SK-N-SH (cell line): ENCODE data around the gene PRUNE1. TPM values are rescaled to one million over a fixed set of nuclear protein-coding genes. Genes with fewer than 3 reads are reported as not detected.

Experiments used
- CTCF ChIA-PET: fragments of 300-600, 350-600 bp; formaldehyde crosslinking; extraction: SDS; loops from one replicate; lab custom pipeline; 2021; lab: Yijun Ruan, JAX
- POLR2A ChIA-PET: fragments of 350-600 bp; sonication (Branson Sonifier 250); formaldehyde crosslinking; extraction: SDS; loops from one replicate; lab custom pipeline; 2020; ENCODE audit warnings: antibody characterized with exemption, inconsistent platforms; lab: Yijun Ruan, JAX
- DNase-seq: peaks from one replicate; pipeline ENCODE4 v3.0.0; 2012
- H2AFZ ChIP-seq: fragments of 200-600 bp; sonication (generic); 2 replicates; pipeline ENCODE4 v1.8.1; 2016; ENCODE audit warnings: antibody characterized with exemption, mild to moderate bottlenecking, low read depth
- H3F3A ChIP-seq: fragments of 200-600 bp; sonication (generic); replicated peaks from 2 replicates; pipeline ENCODE3; 2016; ENCODE audit warnings: antibody characterized with exemption, mild to moderate bottlenecking; ENCODE audit not compliant: insufficient read depth
- H3K27ac ChIP-seq, 2 experiments: fragments of 200-500 bp in 1 of 2; fragments of 200-600 bp in 1 of 2; sonication (Bioruptor generic) in 1 of 2; sonication (generic), shearing (Covaris generic) in 1 of 2; 2 replicates each; pipeline versions ENCODE4 v1.5.1 to v1.6.1; 2014 to 2016; ENCODE audit warnings: low read depth in 2 of 2, inconsistent platforms in 1 of 2, low read length in 1 of 2, mild to moderate bottlenecking in 1 of 2, mixed read lengths in 1 of 2
- H3K27me3 ChIP-seq: fragments of 200-600 bp; sonication (generic), shearing (Covaris generic); 2 replicates; pipeline ENCODE4 v1.6.1; 2016; ENCODE audit warnings: mixed run types; ENCODE audit not compliant: insufficient read depth
- H3K36me3 ChIP-seq, 2 experiments: fragments of 200-500 bp in 1 of 2; fragments of 200-600 bp in 1 of 2; sonication (Bioruptor generic) in 1 of 2; sonication (generic) in 1 of 2; replicated peaks in 1 of 2; 2 replicates each; pipeline versions ENCODE3 to v1.5.1; 2014 to 2016; ENCODE audit warnings: low read length in 1 of 2, mild to moderate bottlenecking in 1 of 2; ENCODE audit not compliant: insufficient read depth in 2 of 2, control insufficient read depth in 1 of 2
- H3K4me1 ChIP-seq, 2 experiments: fragments of 200-500 bp in 1 of 2; fragments of 200-600 bp in 1 of 2; sonication (Bioruptor generic) in 1 of 2; sonication (generic), shearing (Covaris generic) in 1 of 2; 2 replicates each; pipeline versions ENCODE4 v1.5.1 to v1.6.1; 2014 to 2016; ENCODE audit warnings: low read depth in 1 of 2, low read length in 1 of 2, mixed run types in 1 of 2; ENCODE audit not compliant: insufficient read depth in 2 of 2, control insufficient read depth in 1 of 2
- H3K4me2 ChIP-seq: fragments of 200-600 bp; sonication (generic), shearing (Covaris generic); 2 replicates; pipeline ENCODE4 v1.6.1; 2017; ENCODE audit warnings: mixed run types
- H3K4me3 ChIP-seq, 2 experiments: fragments of 200-500 bp in 1 of 2; fragments of 200-600 bp in 1 of 2; sonication (Bioruptor generic) in 1 of 2; sonication (generic), shearing (Covaris generic) in 1 of 2; 2 replicates each; pipeline versions ENCODE4 v1.5.1 to v1.8.1; 2014 to 2016; ENCODE audit warnings: low read depth in 2 of 2, inconsistent platforms in 1 of 2, low read length in 1 of 2, mild to moderate bottlenecking in 1 of 2, mixed read lengths in 1 of 2, moderate library complexity in 1 of 2
- H3K79me2 ChIP-seq: fragments of 200-600 bp; sonication (generic); 2 replicates; pipeline ENCODE4 v1.8.1; 2017; ENCODE audit warnings: mild to moderate bottlenecking; ENCODE audit not compliant: insufficient read depth
- H3K9ac ChIP-seq: fragments of 200-600 bp; sonication (generic); 2 replicates; pipeline ENCODE4 v1.6.1; 2017; ENCODE audit warnings: mixed run types
- H3K9me2 ChIP-seq: fragments of 200-600 bp; sonication (generic); 2 replicates; pipeline ENCODE4 v1.6.1; 2017; ENCODE audit warnings: mixed run types
- H3K9me3 ChIP-seq: fragments of 200-600 bp; sonication (generic); 2 replicates; pipeline ENCODE4 v1.6.1; 2017; ENCODE audit warnings: mixed run types, mild to moderate bottlenecking, moderate library complexity
- H4K20me1 ChIP-seq: fragments of 200-600 bp; sonication (generic); 2 replicates; pipeline ENCODE4 v1.6.1; 2017; ENCODE audit warnings: mild to moderate bottlenecking, mixed run types; ENCODE audit not compliant: insufficient read depth
- ELF1 ChIP-seq: IDR thresholded peaks from 2 replicates; pipeline ENCODE4 v1.4.0; 2012
- FOXJ3 ChIP-seq: sonication (generic); formaldehyde crosslinking; IDR thresholded peaks from 2 replicates; pipeline ENCODE4 v1.5.1; 2020; ENCODE audit warnings: mild to moderate bottlenecking, missing genetic modification reagents
- FOXM1 ChIP-seq: IDR thresholded peaks from 2 replicates; pipeline ENCODE4 v1.4.0; 2012; ENCODE audit warnings: low read depth, mild to moderate bottlenecking
- GABPA ChIP-seq: IDR thresholded peaks from 2 replicates; pipeline ENCODE4 v1.4.0; 2012; ENCODE audit warnings: low read depth, mild to moderate bottlenecking
- JUND ChIP-seq: IDR thresholded peaks from 2 replicates; pipeline ENCODE4 v1.4.0; 2012
- MEF2A ChIP-seq: IDR thresholded peaks from 2 replicates; pipeline ENCODE4 v1.4.0; 2012; ENCODE audit warnings: low read depth, borderline replicate concordance
- MXI1 ChIP-seq: IDR thresholded peaks from 2 replicates; pipeline ENCODE4 v1.6.1; 2012; ENCODE audit warnings: mild to moderate bottlenecking, low read depth, low read length, improper control_type of control experiment
- NFIC ChIP-seq: IDR thresholded peaks from 2 replicates; pipeline ENCODE4 v1.4.0; 2012; ENCODE audit warnings: borderline replicate concordance
- SIN3A ChIP-seq: IDR thresholded peaks from 2 replicates; pipeline ENCODE4 v1.6.1; 2012; ENCODE audit warnings: low read depth, mild to moderate bottlenecking, low read length, moderate library complexity, borderline replicate concordance
- SMC3 ChIP-seq: IDR thresholded peaks from 2 replicates; pipeline ENCODE4 v1.6.1; 2012; ENCODE audit warnings: low read depth, low read length, improper control_type of control experiment
- TCF12 ChIP-seq: IDR thresholded peaks from 2 replicates; pipeline ENCODE4 v1.4.0; 2012
- TEAD4 ChIP-seq: IDR thresholded peaks from 2 replicates; pipeline ENCODE4 v1.4.0; 2012; ENCODE audit warnings: mild to moderate bottlenecking, borderline replicate concordance; ENCODE audit not compliant: insufficient read depth
- WGBS: methylation state at CpG from one replicate; pipeline ENCODE4 v1.1.6; 2017; ENCODE audit warnings: low lambda C conversion rate; 5-methylcytosine and 5-hydroxymethylcytosine counted together
- polyA plus RNA-seq, 3 experiments: library from polyadenylated mRNA; depleted of rRNA; stranded (reverse); fragments of >200 nt; gene quantifications; 2 replicates each; pipeline ENCODE4 v1.2.3, GENCODE V29; 2012
- TF ChIP-seq, protein P1 (sequence below): IDR thresholded peaks from 2 replicates; pipeline ENCODE4; 2012
- TF ChIP-seq, protein P2 (sequence below): fragments of 150-350 bp; IDR thresholded peaks from 2 replicates; pipeline ENCODE4 v1.6.1; 2016; ENCODE audit warnings: mild to moderate bottlenecking, low read depth, low read length
- TF ChIP-seq, protein P3 (sequence below): IDR thresholded peaks from 2 replicates; pipeline ENCODE4 v1.4.0; 2012; ENCODE audit warnings: low read depth, borderline replicate concordance
- TF ChIP-seq, protein P4 (sequence below): fragments of 150-350 bp; IDR thresholded peaks from 2 replicates; pipeline ENCODE4 v1.6.1; 2017; ENCODE audit warnings: antibody characterized with exemption, low read length, low read depth, borderline replicate concordance
- TF ChIP-seq, protein P5 (sequence below): IDR thresholded peaks from 2 replicates; pipeline ENCODE4 v1.4.0; 2012; ENCODE audit warnings: low read depth

The PRUNE1 gene
- polyA plus RNA-seq, 1 of the 3 experiments (the other 2 are of a cell fraction) = 7.3 TPM

DNA sequence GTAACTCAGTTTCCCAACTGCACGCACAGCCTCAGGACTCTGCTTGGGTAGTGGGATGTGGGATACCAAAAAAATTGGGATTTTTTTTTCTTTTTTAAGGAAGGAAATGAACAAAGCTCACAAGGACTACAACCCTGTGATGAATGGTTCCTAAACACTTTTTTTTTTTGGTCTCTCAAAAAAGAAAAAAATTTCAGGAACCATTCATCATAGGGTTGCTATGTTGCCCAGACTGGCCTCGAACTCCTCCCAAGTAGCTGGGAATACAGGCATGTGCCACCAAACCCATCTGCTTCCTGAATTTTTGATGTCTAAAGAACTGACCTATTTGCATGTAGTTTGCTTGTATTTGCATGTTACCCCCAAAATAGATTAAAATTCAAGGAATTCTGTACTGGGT, 8.3 kb upstream of the PRUNE1 start:
- H3K27me3 ChIP-seq = no peaks in the 10 kb centered on the region
- peaks cover 0 to 3% of the 10 kb centered on the region in 2 experiments; a peak in 1 of 4 replicates for H3K4me1 ChIP-seq
- no peak for DNase-seq
- no peaks in the 10 kb centered on the region for H3K9me3 ChIP-seq
- 0 out of 2 replicates have a peak, but pooled peaks cover 1% of the 10 kb centered on the region for H3K79me2 ChIP-seq
- CTCF ChIA-PET = interaction anchor here (0.8 to 15.9 kb wide), 2 partner anchors 20 to 25 kb away, joined by 3 to 371 read pairs; partner anchors contain the start of genes ANXA9 and CERS2
- peaks cover 0 to 11% of the 10 kb centered on the region in 2 experiments for H3K36me3 ChIP-seq
- no peak overlapping the region for H3K27ac ChIP-seq
- TF ChIP-seq JUND = no peak
- TF ChIP-seq MEF2A = no peak
- TF ChIP-seq TEAD4 = no peak
- TF ChIP-seq, protein P1, sequence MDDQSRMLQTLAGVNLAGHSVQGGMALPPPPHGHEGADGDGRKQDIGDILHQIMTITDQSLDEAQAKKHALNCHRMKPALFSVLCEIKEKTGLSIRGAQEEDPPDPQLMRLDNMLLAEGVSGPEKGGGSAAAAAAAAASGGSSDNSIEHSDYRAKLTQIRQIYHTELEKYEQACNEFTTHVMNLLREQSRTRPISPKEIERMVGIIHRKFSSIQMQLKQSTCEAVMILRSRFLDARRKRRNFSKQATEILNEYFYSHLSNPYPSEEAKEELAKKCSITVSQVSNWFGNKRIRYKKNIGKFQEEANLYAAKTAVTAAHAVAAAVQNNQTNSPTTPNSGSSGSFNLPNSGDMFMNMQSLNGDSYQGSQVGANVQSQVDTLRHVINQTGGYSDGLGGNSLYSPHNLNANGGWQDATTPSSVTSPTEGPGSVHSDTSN = no peak
- TF ChIP-seq, protein P2, sequence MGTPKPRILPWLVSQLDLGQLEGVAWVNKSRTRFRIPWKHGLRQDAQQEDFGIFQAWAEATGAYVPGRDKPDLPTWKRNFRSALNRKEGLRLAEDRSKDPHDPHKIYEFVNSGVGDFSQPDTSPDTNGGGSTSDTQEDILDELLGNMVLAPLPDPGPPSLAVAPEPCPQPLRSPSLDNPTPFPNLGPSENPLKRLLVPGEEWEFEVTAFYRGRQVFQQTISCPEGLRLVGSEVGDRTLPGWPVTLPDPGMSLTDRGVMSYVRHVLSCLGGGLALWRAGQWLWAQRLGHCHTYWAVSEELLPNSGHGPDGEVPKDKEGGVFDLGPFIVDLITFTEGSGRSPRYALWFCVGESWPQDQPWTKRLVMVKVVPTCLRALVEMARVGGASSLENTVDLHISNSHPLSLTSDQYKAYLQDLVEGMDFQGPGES = no peak
- TF ChIP-seq ELF1 = no peak
- no peak for TF ChIP-seq GABPA
- TF ChIP-seq, protein P3, sequence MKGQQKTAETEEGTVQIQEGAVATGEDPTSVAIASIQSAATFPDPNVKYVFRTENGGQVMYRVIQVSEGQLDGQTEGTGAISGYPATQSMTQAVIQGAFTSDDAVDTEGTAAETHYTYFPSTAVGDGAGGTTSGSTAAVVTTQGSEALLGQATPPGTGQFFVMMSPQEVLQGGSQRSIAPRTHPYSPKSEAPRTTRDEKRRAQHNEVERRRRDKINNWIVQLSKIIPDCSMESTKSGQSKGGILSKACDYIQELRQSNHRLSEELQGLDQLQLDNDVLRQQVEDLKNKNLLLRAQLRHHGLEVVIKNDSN = no peak
- TF ChIP-seq, protein P4, sequence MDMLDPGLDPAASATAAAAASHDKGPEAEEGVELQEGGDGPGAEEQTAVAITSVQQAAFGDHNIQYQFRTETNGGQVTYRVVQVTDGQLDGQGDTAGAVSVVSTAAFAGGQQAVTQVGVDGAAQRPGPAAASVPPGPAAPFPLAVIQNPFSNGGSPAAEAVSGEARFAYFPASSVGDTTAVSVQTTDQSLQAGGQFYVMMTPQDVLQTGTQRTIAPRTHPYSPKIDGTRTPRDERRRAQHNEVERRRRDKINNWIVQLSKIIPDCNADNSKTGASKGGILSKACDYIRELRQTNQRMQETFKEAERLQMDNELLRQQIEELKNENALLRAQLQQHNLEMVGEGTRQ = no peak
- TF ChIP-seq, protein P5, sequence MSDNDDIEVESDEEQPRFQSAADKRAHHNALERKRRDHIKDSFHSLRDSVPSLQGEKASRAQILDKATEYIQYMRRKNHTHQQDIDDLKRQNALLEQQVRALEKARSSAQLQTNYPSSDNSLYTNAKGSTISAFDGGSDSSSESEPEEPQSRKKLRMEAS = no peak
- no peak for TF ChIP-seq TCF12
- TF ChIP-seq NFIC = no peak
- TF ChIP-seq FOXJ3 (CRISPR knock-in tag) = no peak
- no peak for TF ChIP-seq SMC3
- no peak for TF ChIP-seq FOXM1
- no peak for TF ChIP-seq SIN3A
- TF ChIP-seq MXI1 = no peak
- no peak overlapping the region for H3K4me3 ChIP-seq
- 94% methylated on average over 2 of the region's 2 CpGs for WGBS
- no peak overlapping the region for H2AFZ ChIP-seq
- H3K9ac ChIP-seq = no peak overlapping the region
- H3K4me2 ChIP-seq = no peak overlapping the region
- no peaks in the 10 kb centered on the region for H3F3A ChIP-seq
- H3K9me2 ChIP-seq = no peaks in the 10 kb centered on the region
- POLR2A ChIA-PET = interaction anchor here (1.2 kb wide), 1 partner anchor 48 kb away, joined by 3 read pairs; no protein-coding TSS in a partner anchor
- H4K20me1 ChIP-seq = no peaks in the 10 kb centered on the region
